Mesodermal cell (in vitro differentiated cells): ENCODE measurements around the gene NXPH4.

ENCODE experiments used
- H3K27ac ChIP-seq: 2 replicates; pipeline ENCODE4 v1.7.0; 2013; ENCODE audit warnings: mild to moderate bottlenecking, low read depth, low read length, moderate library complexity; ENCODE audit not compliant: severe bottlenecking
- H3K36me3 ChIP-seq: 2 replicates; pipeline ENCODE4 v1.7.1; 2013; ENCODE audit warnings: mild to moderate bottlenecking, low read length, moderate library complexity; ENCODE audit not compliant: control insufficient read depth, insufficient read depth
- H3K4me1 ChIP-seq: one replicate; pipeline ENCODE4 v1.7.1; 2013; ENCODE audit warnings: mild to moderate bottlenecking, low read length; ENCODE audit not compliant: insufficient read depth, control insufficient read depth, poor library complexity, severe bottlenecking
- H3K4me3 ChIP-seq: 2 replicates; pipeline ENCODE4 v1.7.0; 2013; ENCODE audit warnings: low read length, control low read depth, mild to moderate bottlenecking; ENCODE audit not compliant: insufficient read depth, poor library complexity, severe bottlenecking; ENCODE audit errors: extremely low read depth
- H3K9me3 ChIP-seq: 2 replicates; pipeline ENCODE4 v1.7.1; 2013; ENCODE audit warnings: mild to moderate bottlenecking, low read length, moderate library complexity; ENCODE audit not compliant: control insufficient read depth
- WGBS, 2 experiments: methylation state at CpG; one replicate each; pipeline ENCODE4 v1.1.5; 2013; ENCODE audit warnings: missing lambda C conversion rate in 2 of 2; ENCODE audit not compliant: insufficient coverage in 2 of 2; 5-methylcytosine and 5-hydroxymethylcytosine counted together

Gene NXPH4

GRCh38 chr12:57183939-57184725, 32.5 kb upstream of the NXPH4 start:
- 96 to 97% methylated on average over 19 to 20 of the region's 22 CpGs for WGBS, 2 experiments
- no peak overlapping the region for H3K4me3 ChIP-seq
- peaks cover 92% of the 10 kb centered on the region for H3K36me3 ChIP-seq
- no peaks in the 10 kb centered on the region for H3K4me1 ChIP-seq
- H3K9me3 ChIP-seq: no peaks in the 10 kb centered on the region
- H3K27ac ChIP-seq: no peak overlapping the region

GRCh38 chr12:57185403-57185802, 31.2 kb upstream of the NXPH4 start:
- 96 to 97% methylated on average over 22 to 25 of the region's 25 CpGs for WGBS, 2 experiments
- Histone ChIP-seq H3K27ac (no peak overlapping the region), H3K4me1 (no peaks in the 10 kb centered on the region), H3K9me3 (no peaks in the 10 kb centered on the region), H3K36me3 (peaks cover 92% of the 10 kb centered on the region), H3K4me3 (no peak overlapping the region)

GRCh38 chr12:57185906-57186508, 30.6 kb upstream of the NXPH4 start:
- H3K9me3 ChIP-seq: no peaks in the 10 kb centered on the region
- H3K4me1 ChIP-seq: no peaks in the 10 kb centered on the region
- no peak overlapping the region for H3K27ac ChIP-seq
- no peak overlapping the region for H3K4me3 ChIP-seq
- 97% methylated on average over 11 to 12 of the region's 12 CpGs for WGBS, 2 experiments
- peaks cover 92% of the 10 kb centered on the region for H3K36me3 ChIP-seq

- Histone ChIP-seq H3K4me3 (no peak overlapping the region), H3K36me3 (peaks cover 94% of the 10 kb centered on the region), H3K4me1 (no peaks in the 10 kb centered on the region), H3K9me3 (no peaks in the 10 kb centered on the region), H3K27ac (no peak overlapping the region)
- WGBS, 2 experiments: 89 to 94% methylated on average over 18 to 21 of the region's 21 CpGs
Observed at GRCh38 chr12:57187222-57188089, 29.1 kb upstream of the NXPH4 start.

DNA sequence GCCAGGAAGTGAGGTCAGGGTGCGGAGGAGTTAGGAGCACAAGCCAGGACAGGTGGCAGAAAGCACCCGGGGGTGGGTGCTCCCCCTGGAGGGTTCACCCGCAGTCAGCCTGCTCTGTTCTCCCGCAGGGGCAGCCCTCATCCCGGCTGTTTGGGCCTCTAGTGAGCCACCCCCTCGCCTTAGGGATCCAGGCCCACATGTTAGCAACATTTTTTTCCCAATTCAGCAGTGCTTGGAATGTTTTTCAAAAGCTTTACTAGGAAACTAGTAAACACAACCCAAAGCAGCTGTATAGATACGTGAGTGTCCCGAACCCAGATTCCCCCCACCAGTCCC, 28.5 kb upstream of the NXPH4 start:
- H3K36me3 ChIP-seq: peaks cover 99% of the 10 kb centered on the region
- no peaks in the 10 kb centered on the region for H3K9me3 ChIP-seq
- 93 to 98% methylated on average over 7 to 8 of the region's 8 CpGs for WGBS, 2 experiments
- H3K4me3 ChIP-seq: no peak overlapping the region
- no peak overlapping the region for H3K27ac ChIP-seq
- no peaks in the 10 kb centered on the region for H3K4me1 ChIP-seq

DNA sequence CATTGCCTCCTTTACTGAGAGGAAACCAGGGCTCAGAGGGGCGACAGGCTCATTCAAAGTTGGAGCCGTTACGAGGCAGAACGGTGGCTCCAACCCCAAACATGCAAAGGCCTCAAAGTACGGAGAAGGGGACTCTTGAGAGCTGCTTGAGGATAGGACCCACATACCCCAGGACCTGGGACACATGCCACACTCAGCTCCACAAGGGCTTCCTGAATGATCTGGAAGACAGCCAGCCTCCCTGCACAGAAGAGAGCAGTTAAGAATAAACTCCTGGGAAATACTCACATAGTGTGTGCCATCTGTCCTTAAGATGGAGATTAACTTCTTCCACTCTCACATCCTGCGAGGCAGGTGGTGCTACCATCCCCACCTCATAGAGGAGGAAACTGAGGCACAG, 26.6 kb upstream of the NXPH4 start:
- 100% methylated on average over 6 of the region's 6 CpGs; no CpG with 5 or more reads in 1 of the 2 experiments for WGBS, 2 experiments
- Histone ChIP-seq H3K4me1 (no peaks in the 10 kb centered on the region), H3K9me3 (no peaks in the 10 kb centered on the region), H3K4me3 (no peak overlapping the region), H3K36me3 (peaks cover 99% of the 10 kb centered on the region), H3K27ac (no peak overlapping the region)

DNA sequence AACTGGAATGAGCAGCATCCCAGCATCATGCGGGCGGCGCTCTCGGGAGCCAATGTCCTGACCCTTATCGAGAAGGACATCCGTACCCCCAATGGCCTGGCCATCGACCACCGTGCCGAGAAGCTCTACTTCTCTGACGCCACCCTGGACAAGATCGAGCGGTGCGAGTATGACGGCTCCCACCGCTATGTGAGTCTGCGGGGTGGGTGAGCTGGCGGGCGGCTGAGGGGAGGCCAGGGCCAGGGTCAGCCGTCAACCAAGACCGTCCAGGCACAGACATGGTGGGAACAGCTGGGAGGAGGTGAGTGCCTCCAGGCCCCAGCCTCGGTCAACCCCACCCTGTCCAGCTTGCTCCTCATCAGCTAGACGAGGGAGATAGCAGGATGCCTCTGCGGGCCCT, 25.8 kb upstream of the NXPH4 start:
- no peak overlapping the region for H3K4me3 ChIP-seq
- 93 to 95% methylated on average over 18 to 23 of the region's 23 CpGs for WGBS, 2 experiments
- H3K36me3 ChIP-seq: peaks cover 99% of the 10 kb centered on the region
- H3K27ac ChIP-seq: no peak overlapping the region
- no peaks in the 10 kb centered on the region for H3K4me1 ChIP-seq
- H3K9me3 ChIP-seq: no peaks in the 10 kb centered on the region

GRCh38 chr12:57191410-57191809, 25.2 kb upstream of the NXPH4 start:
- Histone ChIP-seq H3K36me3 (peaks cover 99% of the 10 kb centered on the region), H3K4me1 (no peaks in the 10 kb centered on the region), H3K27ac (no peak overlapping the region), H3K4me3 (no peak overlapping the region), H3K9me3 (no peaks in the 10 kb centered on the region)
- WGBS, 2 experiments: 90 to 96% methylated on average over 8 to 11 of the region's 11 CpGs

- Histone ChIP-seq H3K27ac (no peak overlapping the region), H3K4me3 (no peak overlapping the region), H3K9me3 (no peaks in the 10 kb centered on the region), H3K36me3 (peaks cover 98% of the 10 kb centered on the region), H3K4me1 (no peaks in the 10 kb centered on the region)
- 91 to 99% methylated on average over 9 to 15 of the region's 16 CpGs for WGBS, 2 experiments
Observed at GRCh38 chr12:57192920-57193319, 23.7 kb upstream of the NXPH4 start.

DNA sequence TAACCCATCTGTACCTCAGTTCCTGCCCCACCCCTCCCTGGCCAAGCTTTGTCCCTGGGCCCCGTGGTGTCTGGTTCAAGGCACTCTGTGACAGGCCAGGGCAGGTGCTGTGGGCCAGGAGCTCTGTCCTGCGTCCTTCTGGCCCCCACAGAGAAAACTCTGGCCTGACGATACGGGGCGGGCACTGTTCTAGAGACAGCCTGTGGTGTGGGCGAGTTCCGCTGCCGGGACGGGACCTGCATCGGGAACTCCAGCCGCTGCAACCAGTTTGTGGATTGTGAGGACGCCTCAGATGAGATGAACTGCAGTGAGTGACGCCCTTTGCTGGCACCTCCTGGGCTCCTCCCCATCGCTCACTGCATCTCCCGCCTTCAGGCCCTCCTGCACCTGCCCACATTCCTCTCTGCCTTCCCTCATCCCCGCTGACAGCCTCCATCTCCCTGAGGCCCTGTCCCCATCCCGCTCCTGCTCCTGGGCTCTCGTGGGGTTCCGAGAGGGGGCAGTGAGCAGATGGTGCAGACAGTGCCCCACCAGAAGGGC, 22.8 kb upstream of the NXPH4 start:
- WGBS, 2 experiments: 91 to 94% methylated on average over 16 to 17 of the region's 19 CpGs
- Histone ChIP-seq H3K36me3 (peaks cover 98% of the 10 kb centered on the region), H3K9me3 (no peaks in the 10 kb centered on the region), H3K4me3 (no peak overlapping the region), H3K27ac (no peak overlapping the region), H3K4me1 (no peaks in the 10 kb centered on the region)
